ENCODE results near the gene CTDSPL.

DNA sequence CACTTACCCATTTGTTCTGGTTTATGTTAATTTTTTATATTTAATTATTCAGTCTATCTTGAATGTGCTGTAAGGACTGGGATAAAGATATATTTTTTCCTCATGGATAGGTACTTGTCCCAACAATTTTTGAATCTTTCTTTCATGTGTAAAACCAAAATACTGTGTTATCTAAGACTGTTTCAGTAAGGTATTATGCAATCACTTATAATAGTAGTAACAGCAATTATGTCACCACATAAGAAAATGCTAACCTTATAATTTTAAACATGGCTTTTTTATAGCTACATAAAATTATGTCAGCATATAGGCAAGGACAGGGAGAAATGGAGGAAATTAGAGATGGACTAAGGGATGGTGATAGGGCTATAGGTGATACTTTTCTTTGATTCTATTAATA is 2.9 kb upstream of the CTDSPL start:
- TF ChIP-seq, protein P1, sequence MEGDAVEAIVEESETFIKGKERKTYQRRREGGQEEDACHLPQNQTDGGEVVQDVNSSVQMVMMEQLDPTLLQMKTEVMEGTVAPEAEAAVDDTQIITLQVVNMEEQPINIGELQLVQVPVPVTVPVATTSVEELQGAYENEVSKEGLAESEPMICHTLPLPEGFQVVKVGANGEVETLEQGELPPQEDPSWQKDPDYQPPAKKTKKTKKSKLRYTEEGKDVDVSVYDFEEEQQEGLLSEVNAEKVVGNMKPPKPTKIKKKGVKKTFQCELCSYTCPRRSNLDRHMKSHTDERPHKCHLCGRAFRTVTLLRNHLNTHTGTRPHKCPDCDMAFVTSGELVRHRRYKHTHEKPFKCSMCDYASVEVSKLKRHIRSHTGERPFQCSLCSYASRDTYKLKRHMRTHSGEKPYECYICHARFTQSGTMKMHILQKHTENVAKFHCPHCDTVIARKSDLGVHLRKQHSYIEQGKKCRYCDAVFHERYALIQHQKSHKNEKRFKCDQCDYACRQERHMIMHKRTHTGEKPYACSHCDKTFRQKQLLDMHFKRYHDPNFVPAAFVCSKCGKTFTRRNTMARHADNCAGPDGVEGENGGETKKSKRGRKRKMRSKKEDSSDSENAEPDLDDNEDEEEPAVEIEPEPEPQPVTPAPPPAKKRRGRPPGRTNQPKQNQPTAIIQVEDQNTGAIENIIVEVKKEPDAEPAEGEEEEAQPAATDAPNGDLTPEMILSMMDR (IDR thresholded peaks at IDR 0.05) = no peak
- no peak for TF ChIP-seq POLR2A (IDR thresholded peaks at IDR 0.05)
